Hepatocyte (in vitro differentiated cells): ENCODE data around the gene SORL1. TPM values are rescaled to one million over a fixed set of nuclear protein-coding genes. Genes with fewer than 3 reads are reported as not detected.
A peak's percentile ranks its signal among the peaks of the same experiment; 100 is the strongest.
"Not testable (repeated sequence)": the region's sequence is repeated elsewhere in the genome, so short reads cannot be mapped to it uniquely, and the experiment has no call there.

Experiments
- DNase-seq: peaks from one replicate; pipeline ENCODE4 v3.0.0-alpha.2; 2016; ENCODE audit warnings: low spot score
- H2AFZ ChIP-seq: fragments of 200-600 bp; sonication (generic); 2 replicates; pipeline ENCODE4 v1.6.0; 2016; ENCODE audit warnings: antibody characterized with exemption, mild to moderate bottlenecking
- H3K27ac ChIP-seq: fragments of 200-600 bp; sonication (generic); 2 replicates; pipeline ENCODE4 v1.5.1; 2016; ENCODE audit warnings: mild to moderate bottlenecking
- H3K27me3 ChIP-seq: fragments of 200-600 bp; sonication (generic); 2 replicates; pipeline ENCODE4 v1.6.1; 2016
- H3K36me3 ChIP-seq: fragments of 200-600 bp; sonication (generic); replicated peaks from 2 replicates; pipeline ENCODE4 v1.5.1; 2016; ENCODE audit warnings: low read depth; ENCODE audit not compliant: insufficient read depth
- H3K4me1 ChIP-seq: fragments of 200-600 bp; sonication (generic); 2 replicates; pipeline ENCODE4 v1.5.1; 2016; ENCODE audit warnings: mild to moderate bottlenecking, moderate library complexity; ENCODE audit not compliant: insufficient read depth
- H3K4me2 ChIP-seq: fragments of 200-600 bp; sonication (generic); 2 replicates; pipeline ENCODE4 v1.6.0; 2016
- H3K4me3 ChIP-seq: fragments of 200-600 bp; sonication (generic); 2 replicates; pipeline ENCODE4 v1.5.1; 2016; ENCODE audit warnings: mild to moderate bottlenecking
- H3K79me2 ChIP-seq: fragments of 200-600 bp; sonication (generic); 2 replicates; pipeline ENCODE4 v1.6.0; 2017; ENCODE audit warnings: mild to moderate bottlenecking
- H3K9me2 ChIP-seq: fragments of 200-600 bp; sonication (generic); replicated peaks from 2 replicates; pipeline ENCODE4 v1.6.0; 2017; ENCODE audit warnings: mild to moderate bottlenecking; ENCODE audit not compliant: insufficient read depth
- H3K9me3 ChIP-seq: fragments of 200-600 bp; sonication (generic); 2 replicates; pipeline ENCODE4 v1.5.1; 2016; ENCODE audit warnings: low read depth, mild to moderate bottlenecking
- H4K20me1 ChIP-seq: fragments of 200-600 bp; sonication (generic); 2 replicates; pipeline ENCODE4 v1.6.0; 2016; ENCODE audit warnings: mild to moderate bottlenecking; ENCODE audit not compliant: insufficient read depth, poor library complexity, severe bottlenecking
- CTCF ChIP-seq: fragments of 200-600 bp; sonication (generic); IDR thresholded peaks from 2 replicates; pipeline ENCODE4 v1.5.1; 2016; ENCODE audit warnings: antibody characterized with exemption, mild to moderate bottlenecking; ENCODE audit not compliant: poor library complexity
- EZH2 ChIP-seq: fragments of 200-600 bp; sonication (generic); IDR thresholded peaks from 2 replicates; pipeline ENCODE4 v1.6.1; 2016; ENCODE audit warnings: antibody characterized with exemption, mild to moderate bottlenecking, borderline replicate concordance
- EZH2phosphoT487 ChIP-seq: fragments of 200-600 bp; sonication (generic); IDR thresholded peaks from one replicate; pipeline ENCODE4 v1.6.1; 2018; ENCODE audit warnings: antibody characterized with exemption, mild to moderate bottlenecking, low read depth, moderate library complexity; ENCODE audit not compliant: unreplicated experiment, severe bottlenecking
- WGBS: methylation state at CpG from one replicate; pipeline ENCODE4 v1.1.6; 2016; ENCODE audit warnings: low lambda C conversion rate; ENCODE audit errors: missing lambda C conversion rate; 5-methylcytosine and 5-hydroxymethylcytosine counted together
- polyA plus RNA-seq: library from polyadenylated mRNA; unstranded; fragments of >200 nt; fragmentation: Nextera tagmentation; extraction: Ambion mirVana; gene quantifications from 2 replicates; pipeline ENCODE4 v1.2.1, GENCODE V29; 2016
- total RNA-seq: library from RNA; depleted of rRNA; stranded (reverse); fragments of >200 nt; gene quantifications from 2 replicates; pipeline ENCODE4 v1.2.3, GENCODE V29; 2014

Gene SORL1
- 26.5 and 29.2 TPM in 2 replicates for total RNA-seq
- 13.5 and 14.9 TPM in 2 replicates for polyA plus RNA-seq

DNA sequence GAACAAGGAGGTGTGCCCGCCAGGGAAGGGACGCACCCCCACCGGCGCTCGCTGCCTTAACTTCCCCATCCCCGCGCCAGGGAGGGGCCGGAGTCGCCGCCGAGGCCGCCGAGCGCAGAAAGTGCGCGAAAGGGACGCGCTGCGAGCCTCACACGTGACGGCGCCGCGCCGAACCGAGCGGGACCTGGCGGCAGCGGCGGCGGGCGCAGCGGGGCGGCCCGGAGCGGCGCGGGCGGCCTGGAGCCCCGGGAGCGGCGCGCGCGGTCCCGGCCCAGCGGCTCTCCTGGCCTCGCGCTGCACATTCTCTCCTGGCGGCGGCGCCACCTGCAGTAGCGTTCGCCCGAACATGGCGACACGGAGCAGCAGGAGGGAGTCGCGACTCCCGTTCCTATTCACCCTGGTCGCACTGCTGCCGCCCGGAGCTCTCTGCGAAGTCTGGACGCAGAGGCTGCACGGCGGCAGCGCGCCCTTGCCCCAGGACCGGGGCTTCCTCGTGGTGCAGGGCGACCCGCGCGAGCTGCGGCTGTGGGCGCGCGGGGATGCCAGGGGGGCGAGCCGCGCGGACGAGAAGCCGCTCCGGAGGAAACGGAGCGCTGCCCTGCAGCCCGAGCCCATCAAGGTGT lies at the start of gene SORL1:
Gene SORL1, plus strand, starts transcription at position 329 of the 623 bp plus-strand sequence. Its CDS starts 18 bp downstream, at position 347.
- Histone ChIP-seq H3K36me3 (no peaks in the 10 kb centered on the region), H3K9me3 (no peaks in the 10 kb centered on the region), H3K27ac (peak within 1 kb of the TSS; percentile 92), H2AFZ (peak within 1 kb of the TSS; percentile 82), H4K20me1 (no peaks in the 10 kb centered on the region), H3K9me2 (no peaks in the 10 kb centered on the region), H3K4me3 (peak within 1 kb of the TSS; percentile 92), H3K4me2 (peak within 1 kb of the TSS; percentile 89), H3K4me1 (no peaks in the 10 kb centered on the region), H3K79me2 (peaks cover 40% of the 10 kb centered on the region), H3K27me3 (no peaks in the 10 kb centered on the region)
- TF ChIP-seq CTCF = peak; percentile 67
- no peak for TF ChIP-seq EZH2
- TF ChIP-seq EZH2phosphoT487 = no peak
- peak; percentile 93 for DNase-seq
- under 1% methylated on average over 79 of the region's 89 CpGs for WGBS

- no peak overlapping the region for H2AFZ ChIP-seq
- no peaks in the 10 kb centered on the region for H3K27me3 ChIP-seq
- H3K4me1 ChIP-seq = no peaks in the 10 kb centered on the region
- no peak for TF ChIP-seq EZH2
- TF ChIP-seq EZH2phosphoT487 = no peak
- no peak for TF ChIP-seq CTCF
- 91% methylated on average over 1 of the region's 1 CpG for WGBS
- no peaks in the 10 kb centered on the region for H4K20me1 ChIP-seq
- no peaks in the 10 kb centered on the region for H3K36me3 ChIP-seq
- no peak for DNase-seq
- no peaks in the 10 kb centered on the region for H3K79me2 ChIP-seq
- H3K9me3 ChIP-seq = no peaks in the 10 kb centered on the region
- no peaks in the 10 kb centered on the region for H3K9me2 ChIP-seq
- no peak overlapping the region for H3K4me2 ChIP-seq
- H3K27ac ChIP-seq = no peak overlapping the region
- H3K4me3 ChIP-seq = no peak overlapping the region
Observed at GRCh38 chr11:121405646-121406045, 46.5 kb upstream of the SORL1 start.

- Histone ChIP-seq H3K4me2 (no peak overlapping the region), H3K27ac (no peak overlapping the region), H3K4me3 (no peak overlapping the region), H3K9me2 (no peaks in the 10 kb centered on the region), H3K27me3 (no peaks in the 10 kb centered on the region), H3K79me2 (no peaks in the 10 kb centered on the region), H4K20me1 (no peaks in the 10 kb centered on the region), H3K36me3 (no peaks in the 10 kb centered on the region), H2AFZ (no peak overlapping the region), H3K9me3 (no peaks in the 10 kb centered on the region), H3K4me1 (no peaks in the 10 kb centered on the region)
- DNase-seq = no peak
- no peak for TF ChIP-seq EZH2phosphoT487
- no peak for TF ChIP-seq EZH2
- TF ChIP-seq CTCF = no peak
- whole genome bisulfite sequencing = 79% methylated on average over 2 of the region's 2 CpGs
Observed at GRCh38 chr11:121406291-121406690, 45.8 kb upstream of the SORL1 start.

DNA sequence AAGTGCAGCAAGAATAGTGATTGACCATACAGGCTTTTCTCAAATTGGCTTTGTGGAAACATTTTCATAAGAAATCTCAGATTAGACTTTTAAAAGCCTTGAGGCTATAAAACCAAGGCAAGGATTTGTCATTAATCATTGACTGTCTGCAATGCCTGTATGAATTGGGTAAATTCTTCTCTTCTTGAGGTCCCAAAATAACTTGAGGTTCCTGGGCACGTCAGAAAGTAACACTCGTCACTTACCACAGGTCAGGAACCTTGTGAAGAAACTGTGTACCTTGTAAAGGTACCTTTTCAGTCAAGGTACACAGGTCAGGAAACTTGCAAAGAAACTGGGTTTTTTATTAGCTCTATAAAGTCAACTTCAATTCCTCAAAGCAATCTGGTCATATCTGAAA lies 43.3 kb upstream of the SORL1 start:
- Histone ChIP-seq H3K79me2 (no peaks in the 10 kb centered on the region), H3K9me2 (no peaks in the 10 kb centered on the region), H3K9me3 (no peaks in the 10 kb centered on the region), H3K27ac (no peak overlapping the region), H3K27me3 (no peaks in the 10 kb centered on the region), H3K36me3 (no peaks in the 10 kb centered on the region), H3K4me2 (no peak overlapping the region), H3K4me1 (no peaks in the 10 kb centered on the region), H2AFZ (no peak overlapping the region), H3K4me3 (no peak overlapping the region), H4K20me1 (no peaks in the 10 kb centered on the region)
- DNase-seq = no peak
- TF ChIP-seq EZH2phosphoT487 (no peak), CTCF (no peak), EZH2 (no peak)
- 51% methylated on average over 2 of the region's 2 CpGs for WGBS

DNA sequence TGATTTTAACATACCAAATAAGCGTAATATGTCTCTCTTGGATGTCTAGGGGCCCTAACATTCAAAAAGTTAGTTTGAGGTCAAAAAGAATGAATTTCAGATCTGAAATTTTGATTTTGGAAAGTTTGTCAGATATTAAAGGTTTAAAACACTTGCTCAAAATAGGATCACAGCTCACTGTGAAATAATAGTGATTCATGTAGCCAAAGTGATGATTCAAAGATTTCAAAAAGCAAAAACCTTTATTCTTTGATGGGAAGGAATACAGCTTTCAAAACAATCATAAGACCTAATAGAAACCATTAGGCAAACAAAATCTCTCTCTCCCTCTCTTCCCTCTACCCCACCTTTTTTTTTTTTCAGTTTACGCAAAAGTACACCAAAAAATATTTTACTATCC lies 42.1 kb upstream of the SORL1 start:
- H3K4me1 ChIP-seq, H3K4me2 ChIP-seq, DNase-seq, H3K9me3 ChIP-seq, H3K9me2 ChIP-seq, H4K20me1 ChIP-seq, H3K79me2 ChIP-seq, H3K27me3 ChIP-seq, H3K36me3 ChIP-seq, H3K4me3 ChIP-seq, H2AFZ ChIP-seq, H3K27ac ChIP-seq: not testable (repeated sequence)
- WGBS = 96% methylated on average over 2 of the region's 2 CpGs

GRCh38 chr11:121411330-121411729 lies 40.8 kb upstream of the SORL1 start:
- H3K4me2 ChIP-seq, H3K79me2 ChIP-seq, H3K9me2 ChIP-seq, H3K36me3 ChIP-seq, H3K4me3 ChIP-seq, H4K20me1 ChIP-seq, H2AFZ ChIP-seq, H3K4me1 ChIP-seq, H3K27ac ChIP-seq, H3K9me3 ChIP-seq, DNase-seq, H3K27me3 ChIP-seq: not testable (repeated sequence)
